ENCODE data around the gene TBC1D14.

Gene TBC1D14

GRCh38 chr4:6929812-6930464 is 20.3 kb downstream of the TBC1D14 start:
- DNase-seq (ENCODE audit: low read depth): no peak

GRCh38 chr4:6932475-6932874 is 22.8 kb downstream of the TBC1D14 start:
- DNase-seq (ENCODE audit: low read depth): no peak

GRCh38 chr4:6932918-6933317 is 23.3 kb downstream of the TBC1D14 start:
- DNase-seq (ENCODE audit: low read depth): no peak

GRCh38 chr4:6933691-6934430 is 24.2 kb downstream of the TBC1D14 start:
- no peak for DNase-seq (ENCODE audit: low read depth)

GRCh38 chr4:6935965-6936364 is 26.3 kb downstream of the TBC1D14 start:
- DNase-seq (ENCODE audit: low read depth): no peak

GRCh38 chr4:6937201-6937600 is 27.6 kb downstream of the TBC1D14 start:
- no peak for DNase-seq (ENCODE audit: low read depth)

GRCh38 chr4:6937754-6938153 is 28.1 kb downstream of the TBC1D14 start:
- DNase-seq (ENCODE audit: low read depth): no peak

GRCh38 chr4:6938237-6938636 is 28.6 kb downstream of the TBC1D14 start:
- no peak for DNase-seq (ENCODE audit: low read depth)

GRCh38 chr4:6938647-6939271 is 29.1 kb downstream of the TBC1D14 start:
- no peak for DNase-seq (ENCODE audit: low read depth)

GRCh38 chr4:6939761-6940743 is 30.4 kb downstream of the TBC1D14 start:
- DNase-seq (ENCODE audit: low read depth): no peak

- no peak for DNase-seq (ENCODE audit: low read depth)
Observed at GRCh38 chr4:6940744-6941137, 31.1 kb downstream of the TBC1D14 start.

GRCh38 chr4:6941796-6942195 is 32.2 kb downstream of the TBC1D14 start:
- DNase-seq (ENCODE audit: low read depth): no peak

GRCh38 chr4:6942238-6942800 is 32.7 kb downstream of the TBC1D14 start:
- peak; percentile 42 for DNase-seq (ENCODE audit: low read depth)

- DNase-seq (ENCODE audit: low read depth): no peak
Observed at GRCh38 chr4:6943012-6943884, 33.6 kb downstream of the TBC1D14 start.

GRCh38 chr4:6943885-6944225 is 34.2 kb downstream of the TBC1D14 start:
- no peak for DNase-seq (ENCODE audit: low read depth)

GRCh38 chr4:6944301-6945051 is 34.9 kb downstream of the TBC1D14 start:
- DNase-seq (ENCODE audit: low read depth): no peak

- DNase-seq (ENCODE audit: low read depth): no peak
Observed at GRCh38 chr4:6945052-6945409, 35.4 kb downstream of the TBC1D14 start.

- no peak for DNase-seq (ENCODE audit: low read depth)
Observed at GRCh38 chr4:6946497-6946896, 36.9 kb downstream of the TBC1D14 start.

GRCh38 chr4:6948134-6948460 is 38.5 kb downstream of the TBC1D14 start:
- DNase-seq (ENCODE audit: low read depth): no peak

GRCh38 chr4:6951880-6952381 is 42.3 kb downstream of the TBC1D14 start:
- DNase-seq (ENCODE audit: low read depth): no peak
